Right lobe of liver (tissue), 4 donors: ENCODE data around the gene ST7.

ENCODE experiments used
- CTCF ChIP-seq, 4 donors: fragments of 200-600 bp in 3 of 4; fragments of 450-650 bp in 1 of 4; IDR thresholded peaks; one replicate each; pipeline versions ENCODE4 v1.5.1 to v1.8.0; 2016 to 2022; ENCODE audit warnings: antibody characterized with exemption in 4 of 4, mild to moderate bottlenecking in 2 of 4
- POLR2A ChIP-seq: fragments of 450-650 bp; IDR thresholded peaks from one replicate; pipeline ENCODE4 v1.6.1; 2017; ENCODE audit warnings: antibody characterized with exemption, mild to moderate bottlenecking
- donor health status: DM: no; HTN: no; CAD: no.
- donor health status: DM: no; HTN: no; CAD: no.
- donor health status: DM: no; HTN: yes; CAD: no.

DNA sequence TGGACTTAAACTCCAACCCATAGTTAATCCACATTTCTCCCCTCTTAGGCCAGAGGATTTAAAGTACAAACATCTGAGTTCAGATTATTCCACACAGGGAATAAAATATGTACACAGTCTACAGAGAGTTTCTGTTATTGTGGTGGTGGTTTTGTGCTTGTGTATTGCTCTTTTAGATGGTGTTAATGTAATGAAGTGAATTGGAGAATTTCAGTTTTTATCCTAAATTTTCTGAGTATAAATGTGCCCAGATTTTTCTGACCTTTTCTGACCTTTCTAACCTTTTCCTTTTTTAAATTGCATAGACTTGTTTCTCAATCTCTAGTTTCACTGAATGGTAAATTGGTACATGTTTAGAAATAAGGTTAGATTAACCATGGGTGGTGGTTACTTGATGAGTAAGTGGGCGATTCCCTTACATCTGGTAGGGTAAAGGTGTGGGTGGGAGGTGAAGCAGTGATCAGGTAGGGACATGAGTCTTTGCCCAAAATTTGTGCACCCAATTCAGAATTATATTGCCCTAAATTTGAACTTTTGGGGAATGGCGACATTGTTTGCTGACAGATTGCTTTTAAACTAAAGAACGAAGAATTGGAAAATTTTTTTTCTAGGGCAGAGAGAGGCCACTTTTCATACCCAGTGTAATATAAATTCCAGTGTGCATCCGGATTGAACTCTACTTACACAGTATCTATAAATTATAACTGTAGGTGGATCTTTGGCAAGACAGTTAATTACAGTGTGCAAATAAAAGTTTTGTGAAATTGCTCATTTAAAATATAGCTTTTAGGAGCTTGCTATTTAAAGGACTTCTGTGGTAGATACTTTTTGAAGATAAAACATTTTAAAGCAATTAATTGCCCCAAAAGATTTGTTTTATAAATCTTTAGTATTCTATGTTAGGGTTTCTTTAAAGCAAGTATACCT is 62.2 kb downstream of the ST7 start:
- no peak for TF ChIP-seq CTCF (IDR thresholded peaks at IDR 0.05)
- no peak for TF ChIP-seq POLR2A
